ENCODE measurements around the gene TMEM38B. TPM values are rescaled to one million over a fixed set of nuclear protein-coding genes. Genes with fewer than 3 reads are reported as not detected.

TMEM38B gene
- total RNA-seq, 1 donor from 2014 or later: 6.6 TPM

GRCh38 chr9:105694848-105695581 lies 674 bp downstream of the TMEM38B start:
- peak overlapping the region; percentile 79 for H3K4me3 ChIP-seq (ENCODE audit: low read depth, low read length)

GRCh38 chr9:105696219-105696793 lies 2.0 kb downstream of the TMEM38B start:
- no peak for TF ChIP-seq CTCF (conservative IDR thresholded peaks at IDR 0.05; ENCODE audit: low read depth, low read length)
- no peak for DNase-seq (ENCODE audit: low read depth)
- H3K4me3 ChIP-seq (ENCODE audit: low read depth, low read length): no peak overlapping the region

More at GRCh38 chr9:105694848-105695581, 674 bp downstream of the TMEM38B start:
- DNase-seq (ENCODE audit: low read depth): no peak
- no peak for TF ChIP-seq CTCF (conservative IDR thresholded peaks at IDR 0.05; ENCODE audit: low read depth, low read length)

- DNase-seq (ENCODE audit: low read depth): peak; percentile 68
- no peak overlapping the region for H3K4me3 ChIP-seq (ENCODE audit: low read depth, low read length)
- TF ChIP-seq CTCF (conservative IDR thresholded peaks at IDR 0.05; ENCODE audit: low read depth, low read length): no peak
Observed at GRCh38 chr9:105697871-105698270, 3.5 kb downstream of the TMEM38B start.

- no peak overlapping the region for H3K4me3 ChIP-seq (ENCODE audit: low read depth, low read length)
- no peak for TF ChIP-seq CTCF (conservative IDR thresholded peaks at IDR 0.05; ENCODE audit: low read depth, low read length)
- no peak for DNase-seq (ENCODE audit: low read depth)
Observed at GRCh38 chr9:105698348-105698870, 4.1 kb downstream of the TMEM38B start.

- H3K4me3 ChIP-seq (ENCODE audit: low read depth, low read length): no peak overlapping the region
- DNase-seq (ENCODE audit: low read depth): no peak
- no peak for TF ChIP-seq CTCF (conservative IDR thresholded peaks at IDR 0.05; ENCODE audit: low read depth, low read length)
Observed at GRCh38 chr9:105700668-105701067, 6.3 kb downstream of the TMEM38B start.

GRCh38 chr9:105701145-105701544 lies 6.8 kb downstream of the TMEM38B start:
- no peak overlapping the region for H3K4me3 ChIP-seq (ENCODE audit: low read depth, low read length)
- no peak for DNase-seq (ENCODE audit: low read depth)
- no peak for TF ChIP-seq CTCF (conservative IDR thresholded peaks at IDR 0.05; ENCODE audit: low read depth, low read length)

Data from epithelial cell of proximal tubule (primary cell).